H1 (cell line): ENCODE results near the gene NKX6-1.

ENCODE experiments used
- CTCF ChIP-seq, 3 experiments: IDR thresholded peaks; 1 replicate in 2 of 3; 2 replicates in 1 of 3; pipeline versions ENCODE4 v1.5.1 to v1.6.1; 2011; ENCODE audit warnings: low read length in 3 of 3, mild to moderate bottlenecking in 3 of 3, inconsistent platforms in 2 of 3, low read depth in 1 of 3, moderate library complexity in 1 of 3; ENCODE audit not compliant: insufficient read depth in 1 of 3; ENCODE audit errors: control extremely low read depth in 1 of 3
- GABPA ChIP-seq: IDR thresholded peaks from 2 replicates; pipeline ENCODE4 v1.6.1; 2011; ENCODE audit warnings: mild to moderate bottlenecking, low read length, moderate library complexity, borderline replicate concordance; ENCODE audit not compliant: insufficient read depth
- JUND ChIP-seq: IDR thresholded peaks from 2 replicates; pipeline ENCODE4 v1.6.1; 2011; ENCODE audit warnings: mild to moderate bottlenecking, improper control_type of control experiment, low read length
- NRF1 ChIP-seq: IDR thresholded peaks from 2 replicates; pipeline ENCODE4 v1.6.1; 2011; ENCODE audit warnings: mild to moderate bottlenecking, low read depth, low read length, improper control_type of control experiment
- POLR2A ChIP-seq, 2 experiments: IDR thresholded peaks; 1 replicate in 1 of 2; 2 replicates in 1 of 2; pipeline ENCODE4 v1.6.1; 2011; ENCODE audit warnings: low read depth in 2 of 2, low read length in 2 of 2, mild to moderate bottlenecking in 2 of 2; ENCODE audit errors: control extremely low read depth in 1 of 2
- POLR2AphosphoS5 ChIP-seq: IDR thresholded peaks from 2 replicates; pipeline ENCODE4 v1.6.1; 2011; ENCODE audit warnings: low read depth, low read length
- USF2 ChIP-seq: IDR thresholded peaks from 2 replicates; pipeline ENCODE4 v1.6.1; 2011; ENCODE audit warnings: low read length, improper control_type of control experiment

GRCh38 chr4:84481860-84482245 lies 17.2 kb downstream of the NKX6-1 start:
- no peak for TF ChIP-seq POLR2AphosphoS5
- no peak for TF ChIP-seq CTCF (IDR thresholded peaks at IDR 0.05; ENCODE audit: control extremely low read depth in 1 of 3, insufficient read depth in 1 of 3, low read depth in 1 of 3, low read length in 3 of 3)
- no peak for TF ChIP-seq GABPA
- TF ChIP-seq USF2: no peak
- no peak for TF ChIP-seq POLR2A (IDR thresholded peaks at IDR 0.05; ENCODE audit: control extremely low read depth in 1 of 2, low read depth in 2 of 2, low read length in 2 of 2)
- TF ChIP-seq NRF1: no peak
- no peak for TF ChIP-seq JUND
